ENCODE data around the gene ASCL5.
A peak's percentile ranks its signal among the peaks of the same experiment; 100 is the strongest.

Gene ASCL5

DNA sequence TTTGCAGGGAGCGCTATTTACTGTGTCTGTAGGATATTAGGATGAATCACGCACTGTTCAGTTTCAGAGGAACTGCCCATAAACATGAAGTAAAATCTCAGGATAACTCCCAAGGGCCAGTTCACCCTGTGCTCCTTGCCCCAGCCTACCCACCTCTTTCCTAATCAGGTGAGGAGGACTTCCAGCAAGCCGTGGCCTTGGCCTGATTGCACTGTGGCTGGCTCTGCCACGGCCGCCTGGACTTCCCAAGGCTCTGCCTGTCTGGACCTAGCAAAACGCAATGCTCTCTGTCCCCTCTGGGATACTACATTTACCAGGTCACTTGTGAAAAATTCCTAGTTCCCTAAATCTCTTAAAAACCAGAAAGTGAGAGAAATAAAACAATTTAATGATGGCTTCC is 7.4 kb upstream of the ASCL5 start:
- no peak for FAIRE-seq

- FAIRE-seq, result no peak
These were observed 4.4 kb upstream of the ASCL5 start for GRCh38 chr1:201131398-201131797.

DNA sequence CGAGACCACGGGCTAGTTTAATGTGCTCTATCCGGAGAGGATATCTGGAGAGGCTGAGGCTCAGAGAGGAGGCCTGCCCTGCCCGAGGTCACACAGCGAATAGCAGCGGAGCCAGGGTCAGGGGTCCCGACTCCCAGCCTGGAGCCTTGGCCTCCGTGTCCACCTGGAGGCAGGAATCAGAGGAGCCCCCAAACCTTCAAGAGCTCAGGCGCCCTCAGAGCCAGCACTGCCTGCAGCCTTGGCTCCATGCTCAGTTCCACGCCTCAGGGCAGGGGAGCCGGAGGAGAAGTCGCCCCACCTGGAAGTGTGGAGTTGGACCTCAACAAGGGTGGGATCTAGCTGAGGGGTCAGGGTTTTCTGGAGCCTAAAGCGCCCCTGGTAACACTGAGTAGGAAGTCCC is 2.0 kb upstream of the ASCL5 start:
- FAIRE-seq, result no peak

GRCh38 chr1:201128476-201128875 is 1.5 kb upstream of the ASCL5 start:
- no peak for FAIRE-seq

DNA sequence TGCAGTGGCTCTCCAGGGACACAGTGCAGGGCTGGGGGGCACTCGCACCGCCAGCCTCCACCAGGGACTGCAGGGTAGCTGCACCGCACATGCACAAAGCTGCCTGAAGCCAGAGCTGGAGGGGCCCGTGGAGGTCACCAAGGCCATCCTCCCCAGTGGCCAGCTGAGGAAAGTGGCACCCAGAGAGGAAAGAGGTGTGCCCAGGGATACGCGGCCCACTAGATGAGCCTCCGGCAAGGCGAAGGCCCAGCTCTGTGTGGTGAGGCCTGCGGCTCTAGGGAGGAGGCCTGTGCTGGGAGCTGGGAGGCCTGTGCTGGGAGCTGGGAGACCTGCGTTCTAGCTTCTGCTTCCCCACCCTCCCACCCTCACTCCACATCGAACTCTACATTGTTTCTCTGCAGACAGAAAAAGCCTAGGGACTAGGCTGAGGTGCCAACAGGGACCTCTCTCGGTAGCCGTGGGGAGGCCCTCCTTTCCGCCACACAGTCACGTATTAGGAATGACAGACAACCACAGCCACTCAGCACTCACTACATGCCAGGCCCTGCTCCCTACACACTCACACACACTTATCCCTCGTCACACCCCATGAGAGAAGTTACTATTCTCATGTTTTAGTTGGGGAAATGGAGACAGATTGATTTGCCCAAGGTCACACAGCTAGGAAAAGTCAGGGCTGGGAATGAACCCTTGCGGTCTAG is 921 bp upstream of the ASCL5 start:
- no peak for FAIRE-seq

GRCh38 chr1:201126463-201126831 is 537 bp downstream of the ASCL5 start:
- FAIRE-seq, result no peak

DNA sequence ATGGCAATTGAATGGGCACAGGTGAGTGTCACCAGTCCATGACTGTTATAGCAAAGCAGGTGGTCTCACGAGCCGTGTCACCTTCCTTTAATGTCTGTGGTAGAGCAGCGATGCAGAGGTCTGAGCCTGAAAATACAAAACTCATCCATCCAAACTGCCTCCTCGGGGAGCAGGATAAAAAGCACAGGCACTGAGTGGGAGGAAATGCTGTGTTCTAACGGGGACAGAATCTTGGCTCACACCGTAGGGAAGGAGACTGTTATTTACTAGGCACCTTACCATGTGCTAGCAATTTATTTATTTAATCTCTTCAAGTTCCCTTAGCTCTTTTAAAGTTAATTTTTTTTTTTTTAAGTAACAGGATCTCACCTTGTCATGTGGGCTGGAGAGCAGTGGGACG is 1.2 kb downstream of the ASCL5 start:
- FAIRE-seq, result no peak

GRCh38 chr1:201125019-201125418 is 2.0 kb downstream of the ASCL5 start:
- no peak for FAIRE-seq

DNA sequence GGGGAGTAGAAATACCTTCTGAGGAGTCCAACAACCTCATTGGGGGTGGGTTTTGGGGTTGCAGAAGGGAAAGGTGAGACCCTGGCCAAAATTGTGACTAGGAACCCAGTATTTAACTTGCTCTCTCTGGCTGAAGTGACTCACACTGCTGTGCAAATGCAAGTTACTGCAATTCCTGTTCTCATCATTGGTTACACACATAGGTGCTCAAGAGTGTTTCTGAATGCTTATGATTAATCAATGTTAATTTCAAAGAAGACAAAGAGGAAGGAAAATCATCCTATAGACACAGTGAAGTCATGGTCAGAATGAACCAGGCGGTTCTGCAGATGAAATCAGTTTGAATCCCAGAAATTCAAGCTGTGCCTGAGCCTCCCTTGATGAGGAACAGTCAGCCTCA is 3.1 kb downstream of the ASCL5 start:
- FAIRE-seq, result no peak

DNA sequence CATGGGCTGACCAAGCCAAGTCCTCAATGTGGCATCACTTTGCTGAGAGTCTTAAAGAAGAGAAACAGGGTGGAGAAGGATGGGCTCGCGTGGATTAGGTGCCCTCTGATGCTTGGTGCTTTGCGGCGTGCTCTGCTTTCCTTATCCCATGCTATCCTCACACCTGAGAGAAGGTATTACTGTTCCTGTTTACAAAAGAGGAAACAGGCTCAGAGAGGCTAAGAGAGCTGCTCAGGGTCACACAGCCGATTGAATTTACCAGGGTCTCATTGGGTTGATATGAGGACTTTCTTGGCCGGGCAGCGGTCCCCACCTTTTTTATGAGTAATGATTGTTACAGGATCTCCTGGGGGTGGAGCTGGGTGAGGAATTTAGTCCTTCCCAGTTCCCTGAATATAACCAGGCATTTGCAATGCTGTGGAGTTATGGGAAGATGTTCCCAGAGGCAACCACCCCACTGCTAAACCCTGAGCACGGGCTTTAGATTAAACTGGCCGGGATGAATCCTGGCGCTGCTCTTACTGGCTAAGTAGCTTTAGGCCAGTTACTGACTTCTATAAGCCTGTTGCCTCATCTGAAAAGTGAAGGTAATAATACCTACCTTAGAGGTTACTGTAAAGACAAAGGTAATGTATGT is 4.5 kb downstream of the ASCL5 start:
- no peak for FAIRE-seq

GRCh38 chr1:201119206-201120197 is 7.5 kb downstream of the ASCL5 start:
- no peak for FAIRE-seq

DNA sequence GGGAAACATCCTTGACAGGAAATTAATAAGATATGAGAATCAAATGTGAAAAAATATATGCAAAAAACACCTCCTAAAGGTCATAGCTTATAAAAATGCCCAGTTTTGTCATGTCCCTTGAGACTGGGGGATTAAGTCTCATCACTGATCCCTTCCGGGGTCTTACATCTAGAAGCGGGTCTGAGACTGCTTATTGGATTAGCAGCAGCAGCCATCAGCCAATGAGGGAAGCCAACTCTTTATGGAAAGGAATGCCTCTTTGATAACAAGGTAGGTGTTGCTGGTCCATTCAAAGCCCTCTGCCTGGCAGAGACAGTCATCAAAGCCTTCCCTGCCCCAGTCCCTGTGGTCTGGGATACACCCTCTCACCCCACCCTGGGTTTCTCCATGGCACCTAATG is 10.9 kb downstream of the ASCL5 start:
- no peak for FAIRE-seq

GRCh38 chr1:201115390-201115937 is 11.5 kb downstream of the ASCL5 start:
- FAIRE-seq, result no peak

DNA sequence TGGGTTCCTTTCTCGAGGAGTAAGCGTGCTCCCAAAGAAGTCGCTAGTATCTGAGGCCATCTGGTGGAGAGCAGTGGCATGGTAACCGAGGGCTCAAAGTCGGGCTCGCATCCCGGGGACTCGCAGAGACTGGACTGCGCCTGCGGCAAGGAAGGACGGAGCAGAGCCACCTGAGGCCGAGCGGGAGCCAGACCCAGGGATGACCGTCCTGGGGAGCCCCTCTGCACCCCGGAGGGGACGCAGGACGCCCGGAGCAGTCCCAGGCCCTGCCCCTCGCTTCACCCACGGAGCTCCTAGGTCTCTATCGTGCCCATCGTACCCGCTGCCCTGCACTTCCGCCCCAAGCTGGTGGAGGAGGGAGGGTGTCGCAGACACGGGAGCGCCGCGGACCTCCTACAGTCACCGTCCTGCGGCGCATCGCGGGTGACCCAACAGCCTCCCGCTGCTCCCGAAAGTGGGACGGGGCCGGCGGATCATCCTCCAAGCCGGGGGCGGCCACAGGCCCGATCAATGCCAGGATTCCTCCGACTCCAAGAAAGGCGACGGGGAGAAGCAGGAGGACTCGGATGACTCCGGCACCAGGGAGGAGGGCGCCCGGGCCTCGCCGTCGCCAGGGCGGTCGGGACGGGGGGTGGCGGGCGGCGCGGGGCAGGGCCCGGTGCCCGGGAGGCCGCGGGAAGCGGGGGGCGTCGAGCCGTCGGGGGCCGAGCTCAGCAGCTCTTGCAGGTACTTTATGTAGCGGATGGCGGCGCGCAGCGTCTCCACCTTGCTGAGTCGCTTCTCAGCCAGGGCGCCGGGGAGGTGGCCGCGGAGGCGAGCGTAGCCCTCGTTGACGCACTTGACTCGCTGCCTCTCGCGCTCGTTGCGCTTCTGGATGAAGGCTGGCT is 12.5 kb downstream of the ASCL5 start:
- no peak for FAIRE-seq

DNA sequence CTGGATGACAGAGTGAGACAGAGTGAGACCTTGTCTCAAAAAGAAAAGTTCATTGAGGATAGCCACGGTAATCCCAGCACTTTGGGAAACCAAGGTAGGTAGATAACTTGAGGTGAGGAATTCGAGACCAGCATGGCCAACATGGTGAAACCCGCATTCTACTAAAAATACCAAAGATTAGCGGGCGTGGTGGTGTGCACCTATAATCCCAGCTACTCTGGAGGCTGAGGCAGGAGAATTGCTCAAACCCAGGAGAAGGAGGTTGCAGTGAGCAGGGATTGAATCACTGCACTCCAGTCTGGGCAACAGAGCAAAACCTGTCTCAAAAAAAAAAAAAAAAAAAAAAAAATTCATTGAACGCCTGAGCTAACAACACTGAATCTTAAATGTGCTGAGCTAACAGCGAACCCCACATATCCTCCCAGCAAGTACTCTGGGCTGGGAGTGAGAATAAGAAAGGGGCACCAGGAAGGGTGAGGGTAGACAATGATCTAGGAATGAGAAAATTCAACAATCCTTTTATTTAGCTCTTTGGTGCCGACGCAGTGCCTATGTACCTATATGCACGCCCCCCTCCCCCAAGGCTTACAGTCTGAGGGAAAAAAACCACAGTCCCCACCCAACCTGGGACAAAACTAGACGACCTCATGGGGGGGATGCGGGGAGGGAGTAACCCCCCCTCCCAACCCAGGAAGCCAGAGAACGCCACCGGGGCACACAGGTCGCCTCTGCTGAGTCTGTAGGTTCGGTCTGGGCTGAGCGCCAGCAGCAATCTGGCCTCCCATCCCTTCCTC is 13.3 kb downstream of the ASCL5 start:
- FAIRE-seq, result peak; percentile 91

GRCh38 chr1:201112926-201113325 is 14.1 kb downstream of the ASCL5 start:
- no peak for FAIRE-seq

DNA sequence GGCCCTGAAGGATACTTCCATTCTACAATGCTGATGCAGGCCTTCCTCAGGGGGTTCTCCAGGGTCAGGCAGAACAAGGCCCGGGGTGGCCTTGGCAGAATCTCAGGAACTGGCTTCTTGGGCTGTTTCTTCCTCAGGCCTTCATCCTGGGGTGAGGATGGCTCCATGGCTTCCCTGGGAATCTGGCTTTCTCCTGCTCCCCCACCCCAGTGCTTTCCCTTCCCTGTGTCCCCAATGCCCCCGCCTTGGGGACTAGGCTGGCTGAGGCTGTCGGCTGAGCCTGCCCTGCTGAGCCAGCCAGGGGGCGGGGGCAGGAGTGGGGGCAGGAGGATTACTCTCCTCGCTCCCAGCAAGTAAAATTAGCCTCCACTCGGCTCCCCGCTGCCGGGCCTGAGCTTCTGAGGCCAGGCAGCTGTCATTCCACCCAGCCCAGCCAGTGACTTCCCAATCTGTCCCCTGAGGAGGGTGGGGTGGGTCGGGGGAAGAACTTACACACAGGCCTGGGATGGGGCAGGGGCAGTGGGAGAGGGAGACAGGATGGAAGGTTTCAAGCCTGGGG is 14.7 kb downstream of the ASCL5 start, which contains the start of gene CACNA1S:
TSS of gene CACNA1S (minus strand) at position 254 of the 559 bp plus-strand sequence. CDS start at position 167, 87 bp downstream.
- FAIRE-seq, result no peak

- no peak for FAIRE-seq
These were observed 15.3 kb downstream of the ASCL5 start for GRCh38 chr1:201111672-201112071.

DNA sequence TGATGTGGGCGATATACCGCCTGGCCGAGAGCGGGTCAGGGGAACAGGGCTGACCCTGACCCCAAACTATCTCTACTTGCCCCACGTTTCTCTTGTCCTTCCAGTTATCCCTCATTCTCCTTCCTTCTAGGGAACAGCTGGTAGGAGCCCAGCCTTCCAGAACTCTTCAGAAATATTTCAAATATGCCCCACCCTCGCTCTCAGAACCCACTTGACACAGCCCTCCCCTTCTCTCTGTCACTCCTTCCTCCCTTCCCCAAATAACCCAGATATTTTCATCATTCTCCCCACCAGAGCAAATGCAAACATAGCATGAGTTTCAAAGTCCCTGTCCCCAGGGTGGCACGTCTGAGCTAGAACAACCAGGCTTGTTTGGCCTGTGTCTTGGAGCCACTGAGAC is 15.8 kb downstream of the ASCL5 start:
- FAIRE-seq, result no peak

- no peak for FAIRE-seq
These were observed 16.4 kb downstream of the ASCL5 start for GRCh38 chr1:201110616-201111015.

DNA sequence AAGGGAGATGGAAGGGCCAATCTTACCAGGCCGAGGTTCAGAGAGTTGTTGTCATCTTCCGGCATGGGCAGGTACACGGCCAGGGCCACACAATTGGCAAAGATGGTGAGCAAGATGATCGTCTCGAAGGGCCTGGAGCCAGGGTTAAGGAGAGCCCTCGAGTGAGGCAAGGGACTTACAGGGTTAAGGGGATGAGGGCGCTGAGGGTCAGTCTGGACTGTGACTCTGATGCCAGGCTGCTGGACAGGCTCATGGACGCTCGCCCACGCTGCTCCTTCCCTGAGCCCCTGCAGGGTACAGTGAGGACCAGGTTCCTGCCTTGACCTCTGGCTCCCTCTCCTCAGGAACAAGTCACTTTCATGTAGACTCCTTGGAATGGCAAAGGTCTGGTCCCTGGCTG is 16.8 kb downstream of the ASCL5 start:
- no peak for FAIRE-seq

All from islet of Langerhans (tissue), 1 donor.